ENCODE data around the gene TBX6. TPM values are rescaled to one million over a fixed set of nuclear protein-coding genes. Genes with fewer than 3 reads are reported as not detected.

The TBX6 gene
- total and polyA plus RNA-seq, 2 of the 4 experiments (the other 2 are of a cell fraction) = 0.10 TPM; not detected in 1

GRCh38 chr16:30060346-30060745 lies 31.4 kb downstream of the TBX6 start:
- H3K4me1 ChIP-seq (ENCODE audit: control insufficient read depth, insufficient read depth, low read length) = peaks cover 18% of the 10 kb centered on the region
- POLR2A ChIA-PET (ENCODE audit: unreplicated experiment) = no interaction called here
- BruUV-seq (replicated peaks) = no TSS peak
- no CpG with 5 or more reads among the region's 4 CpGs for WGBS, 2 experiments (ENCODE audit: extremely low coverage in 2 of 2, insufficient read length in 1 of 2)
- no peak overlapping the region for H3K9ac ChIP-seq (ENCODE audit: low read depth, low read length)
- H3K9me3 ChIP-seq (ENCODE audit: control insufficient read depth, insufficient read depth, low read length) = no peaks in the 10 kb centered on the region
- no peak overlapping the region for H2AFZ ChIP-seq (replicated peaks; ENCODE audit: low read length, poor library complexity)
- peaks cover 19 to 24% of the 10 kb centered on the region in 2 experiments; a peak in 3 of 4 replicates for H3K79me1 ChIP-seq (ENCODE audit: low read depth in 1 of 2, low read length in 2 of 2)
- no peak overlapping the region for H4K8ac ChIP-seq (ENCODE audit: low read depth in 2 of 2, low read length in 2 of 2)
- H3K27ac ChIP-seq (ENCODE audit: insufficient read depth, low read length) = peak overlapping the region; percentile 36; the same call in 1 of the 2 replicates
- CTCF ChIA-PET = no interaction called here
- intact Hi-C loops (cut with micrococcal nuclease) (no loop called here), dilution Hi-C loops (cut with HindIII; ENCODE audit: low sequenced_read_pairs, unreplicated experiment) (no loop called here), in situ Hi-C loops (cut with MboI; ENCODE audit: low sequenced_read_pairs) (no loop called here)
- no peak overlapping the region for H2BK15ac ChIP-seq (ENCODE audit: low read depth, low read length)
- no peak overlapping the region for H2AK5ac ChIP-seq (ENCODE audit: low read depth, low read length)
- no peak overlapping the region for H2BK5ac ChIP-seq (ENCODE audit: low read depth, low read length, poor library complexity, severe bottlenecking)
- H3K36me3 ChIP-seq (ENCODE audit: control insufficient read depth, insufficient read depth, low read length) = peaks cover 2% of the 10 kb centered on the region; the same call in 1 of the 2 replicates
- no peak overlapping the region for H2BK20ac ChIP-seq (ENCODE audit: low read depth, low read length)
- no peaks in the 10 kb centered on the region for H3K27me3 ChIP-seq (ENCODE audit: control insufficient read depth, insufficient read depth, low read length)
- H4K91ac ChIP-seq (ENCODE audit: insufficient read depth, low read depth, low read length) = no peak overlapping the region
- H3K4me3 ChIP-seq (ENCODE audit: insufficient read depth, low read depth, low read length) = no peak overlapping the region
- no peak overlapping the region; the same call in 1 of the 2 replicates for H3K4me2 ChIP-seq (ENCODE audit: low read depth, low read length)
- no peak overlapping the region for H3K14ac ChIP-seq (replicated peaks; ENCODE audit: low read depth, low read length)
- DNase-seq = no peak
- H4K20me1 ChIP-seq (ENCODE audit: insufficient read depth, low read length) = no peaks in the 10 kb centered on the region; the same call in 1 of the 2 replicates
- TF ChIP-seq MAZ (IDR thresholded peaks at IDR 0.05; ENCODE audit: borderline replicate concordance, low read depth, low read length) (no peak), SMC3 (IDR thresholded peaks at IDR 0.05; ENCODE audit: low read depth, low read length) (no peak), FOS (IDR thresholded peaks at IDR 0.05; ENCODE audit: low read depth, low read length) (no peak), RAD21 (IDR thresholded peaks at IDR 0.05; ENCODE audit: low read length) (no peak), CHD1 (IDR thresholded peaks at IDR 0.05; ENCODE audit: low read depth, low read length) (no peak), NFE2L2 (IDR thresholded peaks at IDR 0.05; ENCODE audit: low read depth, low read length) (no peak), POLR2A (IDR thresholded peaks at IDR 0.05; ENCODE audit: low read depth, low read length) (no peak), CEBPB (IDR thresholded peaks at IDR 0.05; ENCODE audit: low read depth, low read length) (no peak), MAFK (IDR thresholded peaks at IDR 0.05; ENCODE audit: low read depth, low read length) (no peak), MXI1 (IDR thresholded peaks at IDR 0.05; ENCODE audit: borderline replicate concordance, low read depth, low read length) (no peak), RFX5 (IDR thresholded peaks at IDR 0.05; ENCODE audit: low read depth, low read length) (no peak), USF2 (IDR thresholded peaks at IDR 0.05; ENCODE audit: low read depth, low read length) (no peak), BHLHE40 (IDR thresholded peaks at IDR 0.05; ENCODE audit: low read depth, low read length) (no peak), RCOR1 (IDR thresholded peaks at IDR 0.05; ENCODE audit: insufficient replicate concordance, low read length) (no peak), CTCF (conservative IDR thresholded peaks at IDR 0.05; ENCODE audit: low read depth, low read length) (no peak)
- TF ChIP-seq, protein P1, sequence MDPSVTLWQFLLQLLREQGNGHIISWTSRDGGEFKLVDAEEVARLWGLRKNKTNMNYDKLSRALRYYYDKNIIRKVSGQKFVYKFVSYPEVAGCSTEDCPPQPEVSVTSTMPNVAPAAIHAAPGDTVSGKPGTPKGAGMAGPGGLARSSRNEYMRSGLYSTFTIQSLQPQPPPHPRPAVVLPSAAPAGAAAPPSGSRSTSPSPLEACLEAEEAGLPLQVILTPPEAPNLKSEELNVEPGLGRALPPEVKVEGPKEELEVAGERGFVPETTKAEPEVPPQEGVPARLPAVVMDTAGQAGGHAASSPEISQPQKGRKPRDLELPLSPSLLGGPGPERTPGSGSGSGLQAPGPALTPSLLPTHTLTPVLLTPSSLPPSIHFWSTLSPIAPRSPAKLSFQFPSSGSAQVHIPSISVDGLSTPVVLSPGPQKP (IDR thresholded peaks at IDR 0.05; ENCODE audit: borderline replicate concordance, low read depth, low read length) = no peak
- ATAC-seq (ENCODE audit: low read depth) = no peak
- no peak overlapping the region for H2AK9ac ChIP-seq (replicated peaks; ENCODE audit: low read depth, low read length, poor library complexity)
- no peak overlapping the region for H3K56ac ChIP-seq (ENCODE audit: extremely low read depth, insufficient read depth, low read length)
- H3K18ac ChIP-seq (ENCODE audit: low read depth, low read length) = no peak overlapping the region
- no peak overlapping the region for H3K23ac ChIP-seq (ENCODE audit: low read depth, low read length)
- H3K4ac ChIP-seq (ENCODE audit: low read depth, low read length) = no peak overlapping the region
- no peak overlapping the region for H4K5ac ChIP-seq (ENCODE audit: low read depth, low read length)
- peaks cover 9% of the 10 kb centered on the region for H3K9me1 ChIP-seq (ENCODE audit: insufficient read depth, low read length)
- H2BK120ac ChIP-seq (ENCODE audit: low read depth, low read length) = no peak overlapping the region
